NCI-H146 (cell line): ENCODE measurements around the gene TRIM43B.
"Not testable (repeated sequence)": the region's sequence is repeated elsewhere in the genome, so short reads cannot be mapped to it uniquely, and the experiment has no call there.

Experiments used
- DNase-seq: peaks from one replicate; lab custom pipeline; 2025; lab: John Stamatoyannopoulos, UW

TRIM43B gene

GRCh38 chr2:95433973-95434372 lies 50.6 kb downstream of the TRIM43B start:
- DNase-seq, result not testable (repeated sequence)

GRCh38 chr2:95433373-95433772 lies 51.2 kb downstream of the TRIM43B start:
- not testable (repeated sequence) for DNase-seq

GRCh38 chr2:95429748-95430467 lies 54.6 kb downstream of the TRIM43B start:
- not testable (repeated sequence) for DNase-seq

- DNase-seq, result not testable (repeated sequence)
Measured at GRCh38 chr2:95427196-95427867, 57.2 kb downstream of the TRIM43B start.
